ENCODE data around the gene PARP12.

Gene PARP12

DNA sequence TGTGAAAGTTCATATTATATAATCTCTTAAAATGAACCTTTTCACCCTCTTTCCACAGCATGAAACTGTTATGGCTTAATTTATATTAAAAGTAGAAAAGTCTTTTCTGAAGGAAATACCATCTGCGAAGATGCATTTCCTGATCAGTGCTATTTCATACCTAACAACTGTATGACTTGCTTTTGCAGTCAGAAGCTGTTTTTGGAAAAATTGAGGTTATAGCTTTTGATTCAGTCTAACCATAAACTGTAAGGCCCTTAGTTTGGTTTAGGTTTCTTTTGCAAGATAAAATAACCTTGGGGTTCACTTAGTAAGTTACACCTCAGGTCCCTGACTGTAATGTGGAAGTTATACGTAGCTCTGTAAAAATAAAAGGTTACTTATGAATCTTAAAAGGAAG lies 22.7 kb upstream of the PARP12 start:
- TF ChIP-seq ZNF70 (CRISPR knock-in tag; IDR thresholded peaks at IDR 0.05) (no peak), BACH2 (CRISPR knock-in tag; IDR thresholded peaks at IDR 0.05; ENCODE audit: borderline replicate concordance) (no peak), PPARA (CRISPR knock-in tag; IDR thresholded peaks at IDR 0.05; ENCODE audit: borderline replicate concordance) (no peak), ARNTL (CRISPR knock-in tag; IDR thresholded peaks at IDR 0.05; ENCODE audit: borderline replicate concordance, low read depth) (no peak), TOX (CRISPR knock-in tag; IDR thresholded peaks at IDR 0.05; ENCODE audit: borderline replicate concordance) (no peak), GLIS3 (CRISPR knock-in tag; IDR thresholded peaks at IDR 0.05) (no peak), SNAI2 (CRISPR knock-in tag; IDR thresholded peaks at IDR 0.05) (no peak)
- TF ChIP-seq, protein P1, sequence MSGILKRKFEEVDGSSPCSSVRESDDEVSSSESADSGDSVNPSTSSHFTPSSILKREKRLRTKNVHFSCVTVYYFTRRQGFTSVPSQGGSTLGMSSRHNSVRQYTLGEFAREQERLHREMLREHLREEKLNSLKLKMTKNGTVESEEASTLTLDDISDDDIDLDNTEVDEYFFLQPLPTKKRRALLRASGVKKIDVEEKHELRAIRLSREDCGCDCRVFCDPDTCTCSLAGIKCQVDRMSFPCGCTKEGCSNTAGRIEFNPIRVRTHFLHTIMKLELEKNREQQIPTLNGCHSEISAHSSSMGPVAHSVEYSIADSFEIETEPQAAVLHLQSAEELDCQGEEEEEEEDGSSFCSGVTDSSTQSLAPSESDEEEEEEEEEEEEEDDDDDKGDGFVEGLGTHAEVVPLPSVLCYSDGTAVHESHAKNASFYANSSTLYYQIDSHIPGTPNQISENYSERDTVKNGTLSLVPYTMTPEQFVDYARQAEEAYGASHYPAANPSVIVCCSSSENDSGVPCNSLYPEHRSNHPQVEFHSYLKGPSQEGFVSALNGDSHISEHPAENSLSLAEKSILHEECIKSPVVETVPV (CRISPR knock-in tag; IDR thresholded peaks at IDR 0.05) = no peak
- TF ChIP-seq, protein P2, sequence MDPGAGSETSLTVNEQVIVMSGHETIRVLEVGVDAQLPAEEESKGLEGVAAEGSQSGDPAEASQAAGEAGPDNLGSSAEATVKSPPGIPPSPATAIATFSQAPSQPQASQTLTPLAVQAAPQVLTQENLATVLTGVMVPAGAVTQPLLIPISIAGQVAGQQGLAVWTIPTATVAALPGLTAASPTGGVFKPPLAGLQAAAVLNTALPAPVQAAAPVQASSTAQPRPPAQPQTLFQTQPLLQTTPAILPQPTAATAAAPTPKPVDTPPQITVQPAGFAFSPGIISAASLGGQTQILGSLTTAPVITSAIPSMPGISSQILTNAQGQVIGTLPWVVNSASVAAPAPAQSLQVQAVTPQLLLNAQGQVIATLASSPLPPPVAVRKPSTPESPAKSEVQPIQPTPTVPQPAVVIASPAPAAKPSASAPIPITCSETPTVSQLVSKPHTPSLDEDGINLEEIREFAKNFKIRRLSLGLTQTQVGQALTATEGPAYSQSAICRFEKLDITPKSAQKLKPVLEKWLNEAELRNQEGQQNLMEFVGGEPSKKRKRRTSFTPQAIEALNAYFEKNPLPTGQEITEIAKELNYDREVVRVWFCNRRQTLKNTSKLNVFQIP (CRISPR knock-in tag; IDR thresholded peaks at IDR 0.05; ENCODE audit: borderline replicate concordance, low read depth) = no peak
- no peak for ATAC-seq

DNA sequence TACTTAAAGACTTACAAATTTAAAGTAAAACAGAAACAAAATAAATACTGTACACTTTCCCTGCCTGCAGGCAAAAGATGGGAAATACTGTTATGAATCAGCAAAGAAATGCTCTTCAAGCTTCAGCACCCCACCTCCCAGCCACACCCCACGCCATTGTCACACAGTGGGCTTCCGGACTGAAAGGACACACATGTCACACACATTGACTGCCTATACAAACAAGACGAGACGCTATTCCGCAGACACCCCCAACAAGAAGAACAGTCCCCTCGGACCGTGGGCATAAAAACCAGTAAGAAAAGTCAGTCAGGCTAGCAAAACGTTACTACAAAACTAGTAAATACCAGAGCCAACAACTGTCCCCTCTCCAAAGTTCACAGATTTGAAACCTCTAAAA lies 22.2 kb upstream of the PARP12 start:
- no peak for ATAC-seq

More for the DNA sequence above, 22.2 kb upstream of the PARP12 start:
- TF ChIP-seq ZC3H10 (CRISPR knock-in tag; IDR thresholded peaks at IDR 0.05) (no peak), ISL1 (CRISPR knock-in tag; IDR thresholded peaks at IDR 0.05) (no peak), TCF4 (CRISPR knock-in tag; IDR thresholded peaks at IDR 0.05; ENCODE audit: borderline replicate concordance) (no peak), ESRRG (CRISPR knock-in tag; IDR thresholded peaks at IDR 0.05) (no peak), ZFP3 (CRISPR knock-in tag; IDR thresholded peaks at IDR 0.05) (no peak)
- TF ChIP-seq, protein P1 (CRISPR knock-in tag; IDR thresholded peaks at IDR 0.05) = no peak
- TF ChIP-seq, protein P2 (CRISPR knock-in tag; IDR thresholded peaks at IDR 0.05; ENCODE audit: borderline replicate concordance, low read depth) = no peak
- TF ChIP-seq, protein P3, sequence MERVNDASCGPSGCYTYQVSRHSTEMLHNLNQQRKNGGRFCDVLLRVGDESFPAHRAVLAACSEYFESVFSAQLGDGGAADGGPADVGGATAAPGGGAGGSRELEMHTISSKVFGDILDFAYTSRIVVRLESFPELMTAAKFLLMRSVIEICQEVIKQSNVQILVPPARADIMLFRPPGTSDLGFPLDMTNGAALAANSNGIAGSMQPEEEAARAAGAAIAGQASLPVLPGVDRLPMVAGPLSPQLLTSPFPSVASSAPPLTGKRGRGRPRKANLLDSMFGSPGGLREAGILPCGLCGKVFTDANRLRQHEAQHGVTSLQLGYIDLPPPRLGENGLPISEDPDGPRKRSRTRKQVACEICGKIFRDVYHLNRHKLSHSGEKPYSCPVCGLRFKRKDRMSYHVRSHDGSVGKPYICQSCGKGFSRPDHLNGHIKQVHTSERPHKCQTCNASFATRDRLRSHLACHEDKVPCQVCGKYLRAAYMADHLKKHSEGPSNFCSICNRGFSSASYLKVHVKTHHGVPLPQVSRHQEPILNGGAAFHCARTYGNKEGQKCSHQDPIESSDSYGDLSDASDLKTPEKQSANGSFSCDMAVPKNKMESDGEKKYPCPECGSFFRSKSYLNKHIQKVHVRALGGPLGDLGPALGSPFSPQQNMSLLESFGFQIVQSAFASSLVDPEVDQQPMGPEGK (CRISPR knock-in tag; IDR thresholded peaks at IDR 0.05; ENCODE audit: borderline replicate concordance) = no peak
- TF ChIP-seq, protein P4, sequence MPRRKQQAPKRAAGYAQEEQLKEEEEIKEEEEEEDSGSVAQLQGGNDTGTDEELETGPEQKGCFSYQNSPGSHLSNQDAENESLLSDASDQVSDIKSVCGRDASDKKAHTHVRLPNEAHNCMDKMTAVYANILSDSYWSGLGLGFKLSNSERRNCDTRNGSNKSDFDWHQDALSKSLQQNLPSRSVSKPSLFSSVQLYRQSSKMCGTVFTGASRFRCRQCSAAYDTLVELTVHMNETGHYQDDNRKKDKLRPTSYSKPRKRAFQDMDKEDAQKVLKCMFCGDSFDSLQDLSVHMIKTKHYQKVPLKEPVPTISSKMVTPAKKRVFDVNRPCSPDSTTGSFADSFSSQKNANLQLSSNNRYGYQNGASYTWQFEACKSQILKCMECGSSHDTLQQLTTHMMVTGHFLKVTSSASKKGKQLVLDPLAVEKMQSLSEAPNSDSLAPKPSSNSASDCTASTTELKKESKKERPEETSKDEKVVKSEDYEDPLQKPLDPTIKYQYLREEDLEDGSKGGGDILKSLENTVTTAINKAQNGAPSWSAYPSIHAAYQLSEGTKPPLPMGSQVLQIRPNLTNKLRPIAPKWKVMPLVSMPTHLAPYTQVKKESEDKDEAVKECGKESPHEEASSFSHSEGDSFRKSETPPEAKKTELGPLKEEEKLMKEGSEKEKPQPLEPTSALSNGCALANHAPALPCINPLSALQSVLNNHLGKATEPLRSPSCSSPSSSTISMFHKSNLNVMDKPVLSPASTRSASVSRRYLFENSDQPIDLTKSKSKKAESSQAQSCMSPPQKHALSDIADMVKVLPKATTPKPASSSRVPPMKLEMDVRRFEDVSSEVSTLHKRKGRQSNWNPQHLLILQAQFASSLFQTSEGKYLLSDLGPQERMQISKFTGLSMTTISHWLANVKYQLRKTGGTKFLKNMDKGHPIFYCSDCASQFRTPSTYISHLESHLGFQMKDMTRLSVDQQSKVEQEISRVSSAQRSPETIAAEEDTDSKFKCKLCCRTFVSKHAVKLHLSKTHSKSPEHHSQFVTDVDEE (CRISPR knock-in tag; IDR thresholded peaks at IDR 0.05) = no peak
